Renal cortical epithelial cell (primary cell): ENCODE measurements around the gene TMEM147. TPM values are rescaled to one million over a fixed set of nuclear protein-coding genes. Genes with fewer than 3 reads are reported as not detected.
A peak's percentile ranks its signal among the peaks of the same experiment; 100 is the strongest.
"Not testable (repeated sequence)": the region's sequence is repeated elsewhere in the genome, so short reads cannot be mapped to it uniquely, and the experiment has no call there.

Source experiments
- DNase-seq: peaks from one replicate; pipeline ENCODE4 v3.0.0-alpha.2; 2011; ENCODE audit warnings: low read depth
- total RNA-seq: library from RNA; depleted of rRNA; stranded (reverse); fragments of >200 nt; gene quantifications from 2 replicates; pipeline ENCODE4 v1.2.3, GENCODE V29; 2014

The TMEM147 gene
- total RNA-seq, 1 donor from 2014 or later = 76.1 TPM

DNA sequence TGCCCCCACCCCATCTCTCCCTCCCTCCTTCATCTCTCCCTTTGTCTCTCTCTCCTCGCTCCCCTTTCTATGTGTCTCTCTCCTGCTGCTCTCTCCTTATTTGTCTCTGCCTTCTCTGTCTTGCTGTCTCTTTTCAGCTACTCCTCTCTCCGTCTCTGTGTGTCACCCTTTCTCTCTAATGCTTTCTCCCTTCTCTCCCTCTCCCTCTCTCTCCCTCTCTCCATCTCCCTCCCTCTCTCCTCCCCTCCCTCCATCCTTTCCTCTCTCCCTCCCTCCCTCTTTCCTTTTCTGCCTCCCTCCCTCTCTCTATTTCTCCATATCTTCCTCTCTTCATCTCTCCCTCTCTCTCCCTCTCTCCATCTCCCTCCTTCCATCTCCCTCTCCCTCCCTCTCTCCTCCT, 17.4 kb downstream of the TMEM147 start:
- no peak for DNase-seq

DNA sequence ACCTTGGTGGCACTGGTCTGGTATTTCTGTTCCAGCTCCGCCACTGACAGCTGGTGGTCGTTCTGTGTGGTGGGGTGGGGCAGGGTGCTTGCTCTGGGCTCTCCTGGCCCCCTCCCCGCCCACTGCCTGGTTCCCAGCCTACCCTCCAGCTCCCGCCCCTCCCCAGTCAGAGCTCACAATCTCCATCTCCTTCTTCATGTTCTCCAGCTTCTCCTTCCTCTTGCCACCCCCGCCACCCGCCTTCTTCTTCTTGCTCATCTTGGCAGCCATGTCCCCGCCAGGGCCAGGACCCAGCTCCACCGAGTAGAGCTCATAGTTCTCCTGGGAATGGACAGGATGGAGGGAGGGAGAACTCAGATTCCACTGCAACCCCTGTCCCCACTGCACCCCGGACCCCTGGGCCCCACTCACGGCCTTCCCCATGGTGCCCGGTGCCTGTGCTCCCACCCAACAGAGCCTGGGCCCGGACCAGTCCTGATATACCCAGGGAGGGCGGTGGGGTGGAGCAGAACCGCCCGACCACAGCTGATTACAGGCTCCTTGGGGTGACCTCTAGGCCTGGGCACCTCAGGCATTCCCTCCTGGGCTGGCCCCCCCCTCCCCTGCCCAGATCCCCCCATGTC, 17.9 kb downstream of the TMEM147 start, which contains the start of gene ATP4A:
ATP4A (minus strand) TSS at position 452 of the 623 bp plus-strand sequence; CDS start at position 423, 29 bp downstream.
- no peak for DNase-seq

DNA sequence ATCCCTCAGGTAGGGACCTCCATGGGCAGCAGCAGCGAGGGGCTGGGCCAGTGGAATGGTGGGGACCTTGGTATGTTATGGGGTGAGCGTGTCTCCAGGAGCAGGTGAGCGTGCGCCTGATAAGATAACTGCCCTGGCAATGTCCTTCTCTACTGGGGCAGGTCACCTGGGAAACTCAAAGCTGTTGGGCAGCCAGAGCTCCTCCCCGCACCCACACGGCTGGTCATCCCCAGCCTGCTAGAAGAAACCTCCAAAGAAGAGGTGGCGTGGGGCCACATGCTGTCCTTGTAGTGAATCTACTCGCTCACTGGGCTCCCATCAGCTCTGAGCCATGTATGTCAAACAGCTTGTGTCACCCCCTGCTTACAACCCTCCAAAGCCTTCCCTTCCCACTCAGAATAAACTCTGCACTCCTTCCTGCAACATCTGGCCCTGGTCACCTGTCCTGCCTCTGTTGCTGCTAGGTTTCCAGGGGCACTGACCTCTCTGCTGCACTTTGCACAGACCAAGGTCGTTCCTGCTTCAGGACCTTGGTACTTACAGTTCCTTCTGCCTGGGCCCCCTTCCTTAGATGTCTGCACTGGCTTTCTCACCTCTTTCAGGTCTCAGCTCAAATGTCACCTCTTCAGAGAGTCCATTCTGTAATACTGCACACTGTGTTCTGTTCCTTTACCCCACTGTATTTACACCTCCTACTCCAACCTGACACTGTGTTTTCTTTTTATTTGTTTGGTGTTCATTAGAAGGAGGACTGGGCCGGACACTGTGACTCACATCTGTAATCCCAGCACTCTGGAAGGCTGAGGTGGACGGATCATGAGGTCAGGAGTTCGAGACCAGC, 19.8 kb downstream of the TMEM147 start:
- no peak for DNase-seq

DNA sequence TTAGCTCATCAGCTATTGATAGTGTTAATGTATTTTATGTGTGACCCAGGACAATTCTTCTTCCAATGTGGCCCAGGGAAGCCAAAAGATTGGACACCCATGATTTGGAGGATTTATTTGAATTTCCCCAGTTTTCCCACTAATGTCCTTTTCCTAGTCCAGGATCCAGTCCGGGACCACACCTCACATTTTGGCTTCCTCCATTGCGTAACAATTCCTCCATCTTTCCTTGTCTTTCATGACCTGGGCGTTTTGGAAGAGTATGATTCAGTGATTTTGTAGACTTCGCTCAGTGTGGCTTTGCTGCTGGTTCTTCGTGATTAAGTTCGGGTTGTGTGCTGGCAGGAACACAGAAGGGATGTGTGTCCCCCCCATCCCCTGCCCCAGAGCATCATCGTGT, 21.3 kb downstream of the TMEM147 start:
- no peak for DNase-seq

DNA sequence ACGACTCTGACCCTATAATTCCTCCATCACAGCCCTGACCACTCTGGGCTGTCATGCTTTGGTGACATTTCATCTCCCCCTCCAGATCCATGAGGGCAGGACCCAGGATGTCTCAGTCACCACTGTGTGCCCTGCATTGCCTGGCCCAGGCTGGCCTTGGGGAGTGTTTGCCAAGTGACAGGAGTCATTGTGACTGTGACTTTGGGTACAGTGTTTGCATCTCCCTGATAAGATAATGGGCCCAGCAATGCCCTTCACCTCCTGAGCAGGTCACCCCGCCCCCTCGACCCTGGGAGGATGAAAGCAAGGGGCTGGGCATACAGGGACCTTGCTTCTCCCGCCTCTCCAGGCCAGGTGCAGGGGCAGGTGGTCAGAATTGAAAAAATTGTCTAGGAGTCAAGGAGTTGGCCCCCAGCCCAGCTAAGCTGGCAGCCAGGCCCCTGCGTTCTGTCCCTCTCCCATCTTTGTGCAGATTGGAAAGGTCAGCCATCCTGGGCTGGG, 23.9 kb downstream of the TMEM147 start:
- DNase-seq = no peak

DNA sequence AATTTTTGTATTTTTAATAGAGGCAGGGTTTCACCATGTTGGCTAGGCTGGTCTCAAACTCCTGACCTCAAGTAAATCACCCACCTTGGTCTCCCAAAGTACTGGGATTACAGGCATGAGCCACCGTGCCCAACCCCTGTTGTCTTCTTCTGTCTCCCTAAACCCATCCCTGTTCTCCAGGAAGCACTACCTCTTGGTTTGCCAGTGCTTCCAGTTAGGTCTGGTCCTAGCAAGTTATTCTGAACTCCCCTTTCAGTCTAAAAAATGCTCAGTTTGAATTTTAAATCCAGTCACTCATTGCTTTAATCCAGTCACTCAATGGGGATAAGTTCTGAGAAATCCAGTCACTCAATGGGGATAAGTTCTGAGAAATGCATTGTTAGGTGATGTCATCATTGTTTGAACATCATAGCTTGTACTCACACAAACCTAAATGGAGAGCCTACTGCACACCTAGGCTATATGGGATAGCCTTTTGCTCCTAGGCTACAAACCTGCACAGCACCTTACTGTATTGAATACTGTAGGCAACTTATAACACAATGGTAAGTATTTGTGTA, 26.1 kb downstream of the TMEM147 start:
- DNase-seq = no peak

DNA sequence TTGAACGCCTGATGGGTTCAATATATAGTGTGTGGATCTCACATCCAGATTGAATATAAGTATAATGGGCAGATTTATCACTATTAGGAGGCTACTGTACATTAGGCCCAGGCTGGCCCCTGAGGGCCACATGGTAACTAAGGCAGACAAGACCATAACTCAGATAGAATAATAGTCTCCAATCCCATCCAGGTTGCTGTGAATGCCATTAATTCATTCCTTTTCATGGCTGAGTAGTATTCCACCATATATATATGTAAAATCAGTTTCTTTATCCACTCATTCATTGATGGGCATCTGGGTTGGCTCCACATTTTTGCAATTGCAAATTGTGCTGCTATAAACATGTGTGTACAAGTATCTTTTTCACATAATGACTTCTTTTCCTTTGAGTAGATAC, 32.5 kb downstream of the TMEM147 start:
- DNase-seq = no peak

DNA sequence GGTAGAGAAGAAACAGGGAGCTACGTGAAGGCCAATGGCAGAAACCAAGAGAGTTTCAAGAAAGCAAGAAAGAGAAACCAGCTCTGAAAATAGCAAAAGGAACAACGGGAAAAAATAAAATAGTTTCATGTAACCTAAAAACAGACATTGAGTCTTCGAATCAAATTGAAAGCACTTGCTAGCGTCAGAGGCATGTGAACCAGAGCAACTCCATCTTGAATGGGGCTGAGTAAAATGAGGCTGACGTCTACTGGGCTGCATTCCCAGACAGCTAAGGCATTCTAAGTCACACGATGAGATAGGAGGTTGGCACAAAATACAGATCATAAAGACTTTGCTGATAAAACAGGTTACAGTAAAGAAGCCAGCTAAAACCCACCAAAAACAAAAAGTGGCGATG, 33.3 kb downstream of the TMEM147 start:
- DNase-seq = no peak

DNA sequence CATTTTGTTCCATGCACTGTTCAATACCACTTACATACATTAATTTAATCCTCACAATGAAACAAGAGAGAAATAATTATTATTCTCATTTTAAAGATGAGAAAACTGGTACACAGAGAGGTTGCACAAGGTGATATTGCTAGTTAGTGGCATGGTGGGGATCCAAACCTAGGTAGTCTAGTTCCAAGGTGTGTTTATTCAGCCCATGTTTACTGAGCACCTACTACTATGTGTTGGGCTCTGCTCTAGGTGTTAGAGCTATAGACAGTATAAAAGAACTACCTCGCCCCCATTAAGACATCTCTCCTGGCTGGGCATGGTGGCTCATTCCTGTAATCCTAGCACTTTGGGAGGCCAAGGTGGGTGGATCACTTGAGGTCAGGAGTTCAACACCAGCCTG, 37.3 kb downstream of the TMEM147 start:
- no peak for DNase-seq

DNA sequence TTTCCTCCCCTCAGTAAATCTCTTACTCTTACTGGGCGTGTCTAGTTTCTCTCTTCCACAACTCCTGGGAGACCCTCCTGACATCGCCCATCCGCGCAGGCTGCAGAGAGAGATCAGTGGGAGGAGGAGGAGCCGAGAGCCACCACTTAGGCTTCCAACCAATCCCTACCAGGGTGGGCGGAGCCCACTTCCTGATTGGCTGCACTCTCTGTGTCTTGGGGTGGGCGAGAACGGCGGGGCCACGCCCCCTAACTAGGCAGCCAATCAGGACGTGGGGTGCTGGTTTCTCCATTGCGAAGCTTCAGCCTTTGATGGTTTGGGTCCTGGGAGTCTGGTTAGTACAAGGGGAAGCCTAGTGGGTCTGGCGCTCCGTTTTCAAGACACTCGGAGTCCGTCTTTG, 40.4 kb downstream of the TMEM147 start, which contains the start of gene PMIS2:
PMIS2 (plus strand) TSS at position 326 of the 400 bp plus-strand sequence. CDS start 87 bp downstream, outside the sequence.
- DNase-seq = no peak

DNA sequence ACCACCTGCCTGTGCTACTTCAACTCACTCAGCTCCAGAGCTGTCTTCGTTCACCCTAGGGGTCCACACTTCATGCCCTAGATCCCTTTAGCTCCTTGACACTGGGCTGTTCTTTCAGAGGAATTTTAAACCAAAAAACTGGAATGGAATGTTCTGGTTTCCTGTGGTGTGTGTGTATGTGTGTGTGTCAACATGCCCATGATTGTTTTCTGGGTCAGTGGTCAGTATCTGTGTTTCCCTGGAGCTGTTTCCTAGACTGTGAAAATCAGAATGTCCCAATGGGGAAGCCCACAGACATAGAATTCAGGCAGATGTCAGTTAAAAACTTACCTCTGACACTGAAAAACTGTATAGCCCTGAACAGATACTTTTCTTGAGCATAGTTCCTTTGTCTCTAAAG, 41.9 kb downstream of the TMEM147 start:
- DNase-seq = peak; percentile 38

DNA sequence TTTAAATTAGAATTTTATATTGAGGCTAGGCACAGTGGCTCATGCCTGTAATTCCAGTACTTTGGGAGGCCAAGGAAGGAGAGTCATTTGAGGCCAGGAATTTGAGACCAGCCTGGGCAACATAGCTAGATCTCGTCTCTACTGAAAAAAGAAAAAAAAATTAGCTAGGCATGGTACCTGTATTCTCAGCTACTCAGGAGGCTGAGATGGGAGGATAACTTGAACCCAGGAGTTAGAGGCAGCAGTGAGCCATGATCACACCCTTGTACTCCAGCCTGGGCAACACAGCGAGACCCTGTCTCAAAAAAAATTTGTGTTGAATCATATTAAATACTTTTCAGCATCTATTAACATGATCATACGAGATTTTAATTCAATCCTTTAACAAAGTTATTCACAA, 45.4 kb downstream of the TMEM147 start:
- DNase-seq = no peak

DNA sequence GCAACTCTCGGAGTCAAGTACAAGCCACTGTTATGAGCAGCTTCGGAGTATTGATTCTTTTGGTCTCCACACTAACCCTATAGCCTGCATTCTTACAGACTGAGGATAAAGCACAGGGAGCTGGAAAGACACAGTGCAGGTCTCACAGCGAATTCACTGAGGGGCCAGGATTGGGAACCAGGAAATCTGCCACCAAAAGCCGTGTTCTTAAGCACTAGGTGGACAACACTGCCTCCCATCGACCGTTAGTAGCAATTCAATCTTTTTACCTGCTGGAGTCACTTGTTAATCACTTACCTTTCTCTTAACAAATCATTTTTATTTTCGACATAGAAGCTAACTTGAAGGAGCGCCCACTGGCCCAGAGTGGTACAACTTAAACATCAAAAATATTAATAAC, 46.8 kb downstream of the TMEM147 start:
- peak; percentile 58 for DNase-seq

DNA sequence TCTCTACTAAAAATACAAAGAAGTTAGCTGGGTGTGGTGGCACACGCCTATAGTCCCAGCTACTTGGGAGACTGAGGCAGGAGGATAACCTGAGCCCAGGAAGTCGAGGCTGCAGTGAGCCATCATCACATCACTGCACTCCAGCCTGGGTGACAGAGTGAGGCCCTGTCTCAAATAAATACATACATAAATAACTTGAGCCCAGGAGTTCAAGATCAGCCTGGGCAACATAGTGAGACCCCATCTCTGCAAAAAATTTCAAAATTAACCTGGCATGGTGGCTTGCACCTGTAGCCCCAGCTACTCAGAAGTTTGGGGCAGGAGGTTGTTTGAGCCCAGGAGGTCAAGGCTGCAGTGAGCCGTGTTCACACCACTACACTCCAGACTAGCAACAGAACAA, 49.6 kb downstream of the TMEM147 start:
- not testable (repeated sequence) for DNase-seq

DNA sequence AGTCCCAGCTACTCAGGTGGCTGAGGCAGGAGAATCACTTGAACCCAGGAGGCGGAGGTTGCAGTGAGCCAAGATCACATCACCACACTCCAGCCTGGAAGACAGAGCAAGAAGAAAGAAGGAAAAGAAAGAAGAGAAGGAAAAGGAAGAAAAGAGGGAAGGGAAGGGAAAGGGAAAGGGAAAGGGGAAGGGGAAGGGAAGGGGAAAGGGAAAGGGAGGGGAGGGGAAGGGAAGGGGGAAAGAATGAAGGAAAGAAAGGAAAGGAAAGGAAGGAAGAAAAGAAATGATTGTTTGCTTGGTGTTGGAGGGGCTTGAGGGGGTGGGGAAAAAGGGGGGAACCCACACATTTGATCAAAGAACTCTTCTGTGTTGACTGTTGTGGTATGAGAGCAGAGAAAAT, 50.5 kb downstream of the TMEM147 start:
- no peak for DNase-seq

DNA sequence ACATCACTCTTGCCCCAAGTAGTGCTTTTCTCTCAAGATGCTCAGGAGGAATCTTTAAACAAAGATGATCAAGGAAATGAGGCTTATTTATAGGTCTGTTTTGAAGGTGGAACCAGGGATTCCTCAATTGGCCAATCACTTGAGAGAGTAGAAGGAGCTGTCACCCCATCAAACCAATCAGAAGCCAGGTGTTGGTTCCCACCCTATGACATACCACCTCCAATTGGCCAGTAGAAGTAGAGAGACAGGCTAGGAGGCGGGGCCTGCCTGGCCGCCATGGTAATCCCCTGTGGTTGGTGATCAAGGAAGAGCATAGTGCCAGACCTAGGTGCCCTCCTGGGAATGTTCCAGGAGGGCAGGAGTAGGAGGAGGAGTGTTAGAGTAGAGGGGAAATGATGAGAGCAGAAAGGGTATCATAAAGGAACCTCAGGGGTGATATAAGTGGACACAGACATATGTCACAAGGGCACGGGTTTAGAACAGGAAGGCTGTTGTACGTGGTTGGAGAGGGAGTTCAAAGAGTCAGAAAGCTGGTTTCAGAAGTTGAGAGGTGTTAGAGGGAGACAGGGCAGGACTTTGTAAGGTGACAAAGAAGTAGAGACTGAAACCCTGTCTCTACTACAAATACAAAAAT, 51.1 kb downstream of the TMEM147 start:
- no peak for DNase-seq

Other genes starting within 250 kb of the TMEM147 start
- gene CD22, start 216.4 kb upstream of the TMEM147 start, total RNA-seq = not detected in 2 replicates
- gene FFAR1, start 197.7 kb upstream of the TMEM147 start, total RNA-seq = not detected in 2 replicates
- gene FFAR3, start 187.2 kb upstream of the TMEM147 start, total RNA-seq = not detected in 2 replicates
- gene GPR42, start 174.6 kb upstream of the TMEM147 start, total RNA-seq = not detected in 2 replicates
- gene FFAR2, start 97.4 kb upstream of the TMEM147 start, total RNA-seq = not detected in 2 replicates
- gene KRTDAP, start 55.2 kb upstream of the TMEM147 start, total RNA-seq = not detected in 2 replicates
- gene DMKN, start 32.0 kb upstream of the TMEM147 start, total RNA-seq = 52.7 and 144 TPM in 2 replicates
- gene SBSN, start 17.3 kb upstream of the TMEM147 start, total RNA-seq = 0.05 TPM in 1 of 2 replicates, not detected in the other
- not detected in 2 replicates for gene GAPDHS, start 12.2 kb upstream of the TMEM147 start, total RNA-seq
- gene ATP4A, start 18.0 kb downstream of the TMEM147 start, total RNA-seq = not detected in 2 replicates
- gene PMIS2, start 40.5 kb downstream of the TMEM147 start, total RNA-seq = not detected in 2 replicates
- gene HAUS5, start 67.1 kb downstream of the TMEM147 start, total RNA-seq = 5.1 and 6.4 TPM in 2 replicates
- gene RBM42, start 83.4 kb downstream of the TMEM147 start, total RNA-seq = 38.9 and 40.0 TPM in 2 replicates
- gene ETV2, start 96.1 kb downstream of the TMEM147 start, total RNA-seq = not detected in 2 replicates
- gene COX6B1, start 102.7 kb downstream of the TMEM147 start, total RNA-seq = 385 and 691 TPM in 2 replicates
- not detected in 2 replicates for gene UPK1A, start 120.9 kb downstream of the TMEM147 start, total RNA-seq
- not detected in 2 replicates for gene ZBTB32, start 158.9 kb downstream of the TMEM147 start, total RNA-seq
- gene KMT2B, start 172.4 kb downstream of the TMEM147 start, total RNA-seq = 4.2 and 26.3 TPM in 2 replicates
- gene IGFLR1, start 196.8 kb downstream of the TMEM147 start, total RNA-seq = 0.52 and 1.8 TPM in 2 replicates
- gene U2AF1L4, start 199.8 kb downstream of the TMEM147 start, total RNA-seq = 5.6 and 7.2 TPM in 2 replicates
- 23.5 and 24.7 TPM in 2 replicates for gene PSENEN, start 200.0 kb downstream of the TMEM147 start, total RNA-seq
- 2.6 and 6.4 TPM in 2 replicates for gene LIN37, start 202.9 kb downstream of the TMEM147 start, total RNA-seq
- 0.52 and 0.65 TPM in 2 replicates for gene HSPB6, start 211.4 kb downstream of the TMEM147 start, total RNA-seq
- gene PROSER3, start 212.6 kb downstream of the TMEM147 start, total RNA-seq = 4.0 and 7.7 TPM in 2 replicates
- gene ARHGAP33, start 229.9 kb downstream of the TMEM147 start, total RNA-seq = 0.17 and 5.1 TPM in 2 replicates